H9 (cell line): ENCODE measurements around the gene CRABP1. TPM values are rescaled to one million over a fixed set of nuclear protein-coding genes. Genes with fewer than 3 reads are reported as not detected.

Experiments used
- DNase-seq: peaks from one replicate; pipeline ENCODE4 v3.0.0-alpha.2; 2017
- H2AFZ ChIP-seq: one replicate; pipeline ENCODE4 v1.6.1; 2013; ENCODE audit warnings: mild to moderate bottlenecking, low read length, control low read depth, moderate library complexity
- H2AK5ac ChIP-seq: 2 replicates; pipeline ENCODE4 v1.6.1; 2013; ENCODE audit warnings: low read length, control low read depth, mixed read lengths; ENCODE audit not compliant: insufficient read length
- H2BK120ac ChIP-seq: one replicate; pipeline ENCODE4 v1.6.1; 2013; ENCODE audit warnings: low read depth, mild to moderate bottlenecking, low read length, control low read depth, inconsistent platforms; ENCODE audit not compliant: poor library complexity, severe bottlenecking
- H2BK12ac ChIP-seq: 2 replicates; pipeline ENCODE4 v1.6.1; 2013; ENCODE audit warnings: low read length, control low read depth, mixed read lengths, low read depth; ENCODE audit not compliant: insufficient read length
- H2BK15ac ChIP-seq: 2 replicates; pipeline ENCODE4 v1.6.1; 2013; ENCODE audit warnings: low read depth, low read length, control low read depth
- H2BK20ac ChIP-seq: one replicate; pipeline ENCODE4 v1.6.1; 2013; ENCODE audit warnings: low read depth, mild to moderate bottlenecking, low read length, control low read depth, inconsistent platforms; ENCODE audit not compliant: poor library complexity, severe bottlenecking
- H2BK5ac ChIP-seq: 2 replicates; pipeline ENCODE4 v1.6.1; 2013; ENCODE audit warnings: low read length, control low read depth, mixed read lengths; ENCODE audit not compliant: insufficient read length
- H3K14ac ChIP-seq: 2 replicates; pipeline ENCODE4 v1.6.1; 2013; ENCODE audit warnings: low read length, control low read depth; ENCODE audit not compliant: insufficient read depth
- H3K18ac ChIP-seq: 2 replicates; pipeline ENCODE4 v1.6.1; 2013; ENCODE audit warnings: low read depth, mild to moderate bottlenecking, mixed read lengths, low read length, control low read depth; ENCODE audit not compliant: insufficient read length
- H3K23ac ChIP-seq: 2 replicates; pipeline ENCODE4 v1.6.1; 2013; ENCODE audit warnings: low read length, control low read depth, mixed read lengths, low read depth; ENCODE audit not compliant: insufficient read length
- H3K23me2 ChIP-seq: 2 replicates; pipeline ENCODE4 v1.6.1; 2013; ENCODE audit warnings: low read depth, mild to moderate bottlenecking, mixed read lengths, low read length, control low read depth; ENCODE audit not compliant: insufficient read length, poor library complexity, severe bottlenecking
- H3K27ac ChIP-seq: 2 replicates; pipeline ENCODE4 v1.5.1; 2013; ENCODE audit warnings: low read length, control low read depth, mixed read lengths, low read depth; ENCODE audit not compliant: insufficient read length
- H3K27me3 ChIP-seq: 2 replicates; pipeline ENCODE4 v1.6.1; 2013; ENCODE audit warnings: low read length, control low read depth, inconsistent platforms; ENCODE audit not compliant: insufficient read depth
- H3K4ac ChIP-seq: 2 replicates; pipeline ENCODE4 v1.6.1; 2013; ENCODE audit warnings: low read depth, mild to moderate bottlenecking, control low read depth, inconsistent platforms, low read length, moderate library complexity
- H3K4me1 ChIP-seq: 2 replicates; pipeline ENCODE4 v1.6.1; 2013; ENCODE audit warnings: low read length, control low read depth, inconsistent platforms; ENCODE audit not compliant: insufficient read depth
- H3K4me2 ChIP-seq: 2 replicates; pipeline ENCODE4 v1.6.1; 2013; ENCODE audit warnings: low read length, control low read depth, mixed read lengths; ENCODE audit not compliant: insufficient read length, insufficient read depth
- H3K56ac ChIP-seq: 2 replicates; pipeline ENCODE4 v1.6.1; 2013; ENCODE audit warnings: low read depth, mild to moderate bottlenecking, mixed read lengths, low read length, control low read depth; ENCODE audit not compliant: insufficient read length
- H3K79me1 ChIP-seq: 2 replicates; pipeline ENCODE4 v1.6.1; 2013; ENCODE audit warnings: low read depth, mild to moderate bottlenecking, moderate library complexity, low read length, control low read depth, inconsistent platforms; ENCODE audit not compliant: insufficient read depth, poor library complexity, severe bottlenecking
- H3K79me2 ChIP-seq: 2 replicates; pipeline ENCODE4 v1.6.1; 2013; ENCODE audit warnings: low read length, control low read depth, inconsistent platforms; ENCODE audit not compliant: insufficient read depth
- H3K9ac ChIP-seq: 2 replicates; pipeline ENCODE4 v1.6.1; 2013; ENCODE audit warnings: low read length, control low read depth, mixed read lengths; ENCODE audit not compliant: insufficient read length; ENCODE audit errors: extremely low read depth
- H3K9me3 ChIP-seq: one replicate; pipeline ENCODE4 v1.6.1; 2013; ENCODE audit warnings: low read depth, low read length, inconsistent platforms; ENCODE audit not compliant: control insufficient read depth
- H3T11ph ChIP-seq: one replicate; pipeline ENCODE4 v1.6.1; 2013; ENCODE audit warnings: mild to moderate bottlenecking, low read length, control low read depth, inconsistent platforms
- H4K20me1 ChIP-seq: one replicate; pipeline ENCODE4 v1.6.1; 2013; ENCODE audit not compliant: control insufficient read depth, insufficient read length, insufficient read depth
- H4K5ac ChIP-seq: 2 replicates; pipeline ENCODE4 v1.6.1; 2013; ENCODE audit warnings: low read depth, mild to moderate bottlenecking, mixed read lengths, low read length, control low read depth; ENCODE audit not compliant: insufficient read length
- H4K8ac ChIP-seq: replicated peaks from 2 replicates; pipeline ENCODE4 v1.6.1; 2013; ENCODE audit warnings: low read length, control low read depth, mixed read lengths, low read depth; ENCODE audit not compliant: insufficient read length
- H4K91ac ChIP-seq: 2 replicates; pipeline ENCODE4 v1.6.1; 2013; ENCODE audit warnings: low read depth, mild to moderate bottlenecking, moderate library complexity, mixed read lengths, low read length, control low read depth; ENCODE audit not compliant: insufficient read length
- H3K27ac Mint-ChIP-seq, 3 experiments: 2 replicates in 2 of 3; 3 replicates in 1 of 3; pipeline ENCODE4 v1.8.0; 2020 to 2021; ENCODE audit warnings: mixed read lengths in 3 of 3, mild to moderate bottlenecking in 1 of 3, moderate library complexity in 1 of 3
- H3K27me3 Mint-ChIP-seq: 2 replicates; pipeline ENCODE4 v1.8.0; 2021; ENCODE audit warnings: low read depth, mild to moderate bottlenecking, moderate library complexity, mixed read lengths
- H3K36me3 Mint-ChIP-seq, 3 experiments: 2 replicates in 2 of 3; 3 replicates in 1 of 3; pipeline ENCODE4 v1.8.0; 2020 to 2021; ENCODE audit warnings: low read depth in 3 of 3, mixed read lengths in 3 of 3; ENCODE audit not compliant: insufficient read depth in 1 of 3
- H3K4me1 Mint-ChIP-seq, 2 experiments: 2 replicates each; pipeline ENCODE4 v1.8.0; 2020; ENCODE audit warnings: mixed read lengths in 2 of 2
- H3K4me3 Mint-ChIP-seq, 2 experiments: 2 replicates in 1 of 2; 3 replicates in 1 of 2; pipeline ENCODE4 v1.8.0; 2020 to 2021; ENCODE audit warnings: mild to moderate bottlenecking in 2 of 2, mixed read lengths in 2 of 2, moderate library complexity in 1 of 2
- H3K9me3 Mint-ChIP-seq, 2 experiments: 2 replicates in 1 of 2; 3 replicates in 1 of 2; pipeline ENCODE4 v1.8.0; 2020; ENCODE audit warnings: mild to moderate bottlenecking in 2 of 2, mixed read lengths in 2 of 2, moderate library complexity in 1 of 2
- CTCF ChIP-seq: fragments of 200-600 bp; sonication (generic); conservative IDR thresholded peaks from 3 replicates; pipeline ENCODE4 v1.8.0; 2021; ENCODE audit warnings: antibody characterized with exemption, mild to moderate bottlenecking
- WGBS: extraction: QIAGEN DNeasy Blood & Tissue Kit; methylation state at CpG from one replicate; pipeline ENCODE4 v1.1.7; 2013; ENCODE audit warnings: missing lambda C conversion rate, low lambda C conversion rate, mixed read lengths; ENCODE audit not compliant: insufficient read length; ENCODE audit errors: extremely low coverage; 5-methylcytosine and 5-hydroxymethylcytosine counted together
- total RNA-seq: library from RNA; stranded (reverse); gene quantifications from 2 replicates; pipeline ENCODE4 v1.2.1, GENCODE V29; 2021

Gene CRABP1
- total RNA-seq, 1 experiment from 2014 or later = 93.1 TPM

DNA sequence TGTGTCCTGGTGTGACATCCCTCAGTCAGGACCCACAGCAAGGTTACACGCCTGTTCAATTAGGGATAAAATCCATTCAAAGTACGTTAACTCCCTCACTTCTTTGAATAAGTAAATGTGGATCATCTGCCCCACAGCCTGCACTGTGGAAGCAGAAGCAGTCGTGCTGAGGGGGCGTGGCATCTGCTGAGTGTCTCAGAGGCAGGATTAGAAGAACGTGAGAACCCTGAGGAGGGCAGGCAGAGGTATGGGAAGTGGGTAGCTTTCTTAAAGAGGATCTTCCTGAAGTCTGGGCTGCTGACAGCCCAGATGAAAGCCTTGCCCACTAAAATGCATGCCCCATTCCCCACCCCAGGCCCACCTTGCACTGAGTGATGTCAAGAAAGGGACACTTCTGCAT is 28.5 kb downstream of the CRABP1 start:
- no peaks in the 10 kb centered on the region for H3K79me2 ChIP-seq
- no peak overlapping the region for H2BK5ac ChIP-seq
- H4K91ac ChIP-seq = no peak overlapping the region
- no peaks in the 10 kb centered on the region for H3K36me3 Mint-ChIP-seq
- H3K27me3 ChIP-seq = no peaks in the 10 kb centered on the region
- no peak overlapping the region for H2BK120ac ChIP-seq
- no peak overlapping the region for H3K23ac ChIP-seq
- no peaks in the 10 kb centered on the region; the same call in 1 of the 2 replicates for H3K4me1 ChIP-seq
- no peak overlapping the region for H2BK20ac ChIP-seq
- H3K4ac ChIP-seq = no peak overlapping the region
- no peaks in the 10 kb centered on the region for H3K9me3 Mint-ChIP-seq
- no peak for TF ChIP-seq CTCF
- no peak overlapping the region for H3K56ac ChIP-seq
- no peaks in the 10 kb centered on the region for H4K20me1 ChIP-seq
- H3K18ac ChIP-seq = no peak overlapping the region
- H3K4me1 Mint-ChIP-seq = peaks cover 32 to 35% of the 10 kb centered on the region in 2 experiments
- H3K14ac ChIP-seq = no peak overlapping the region; the same call in 1 of the 2 replicates
- H3K27me3 Mint-ChIP-seq = peaks cover 11% of the 10 kb centered on the region
- no peak overlapping the region for H3K4me2 ChIP-seq
- no peak overlapping the region for H3K9ac ChIP-seq
- H2AFZ ChIP-seq = no peak overlapping the region
- no peak overlapping the region for H3T11ph ChIP-seq
- H3K27ac ChIP-seq = no peak overlapping the region
- WGBS = no CpG with 5 or more reads among the region's 5 CpGs
- H3K23me2 ChIP-seq = peaks cover 3% of the 10 kb centered on the region
- no peaks in the 10 kb centered on the region for H3K9me3 ChIP-seq
- no peak for DNase-seq
- H3K4me3 Mint-ChIP-seq = no peak overlapping the region
- no peak overlapping the region for H2BK12ac ChIP-seq
- H3K27ac Mint-ChIP-seq = no peak overlapping the region
- no peak overlapping the region for H4K5ac ChIP-seq
- H3K79me1 ChIP-seq = no peaks in the 10 kb centered on the region
- no peak overlapping the region for H2BK15ac ChIP-seq
- no peak overlapping the region for H4K8ac ChIP-seq
- no peak overlapping the region for H2AK5ac ChIP-seq
